HL-60 (cell line): ENCODE data around the gene SNAP23.
A peak's percentile ranks its signal among the peaks of the same experiment; 100 is the strongest.

Experiments
- DNase-seq, 2 experiments: peaks; one replicate each; pipeline ENCODE4 v3.0.0-alpha.2; 2010 to 2020; ENCODE audit warnings: low read depth in 1 of 2, low spot score in 1 of 2
- H3K27ac ChIP-seq: fragments of 250-450 bp; sonication (Bioruptor Pico); replicated peaks from 2 replicates; pipeline ENCODE4 v1.5.1; 2020; ENCODE audit warnings: mild to moderate bottlenecking, moderate library complexity
- H3K27me3 ChIP-seq: fragments of 250-450 bp; sonication (Bioruptor Pico); 2 replicates; pipeline ENCODE4 v1.5.1; 2021; ENCODE audit warnings: mild to moderate bottlenecking, moderate library complexity; ENCODE audit not compliant: insufficient read depth, poor library complexity, severe bottlenecking
- H3K4me3 ChIP-seq: replicated peaks from 2 replicates; pipeline ENCODE4 v1.5.1; 2011; ENCODE audit warnings: mild to moderate bottlenecking, control low read depth, low read length; ENCODE audit not compliant: insufficient read depth
- GABPA ChIP-seq: IDR thresholded peaks from 2 replicates; pipeline ENCODE4 v1.6.1; 2012; ENCODE audit warnings: low read depth
- POLR2AphosphoS5 ChIP-seq: IDR thresholded peaks from 2 replicates; pipeline ENCODE4 v1.6.1; 2012; ENCODE audit warnings: low read depth
- REST ChIP-seq: IDR thresholded peaks from 2 replicates; pipeline ENCODE4 v1.6.1; 2012; ENCODE audit warnings: low read depth; ENCODE audit not compliant: insufficient replicate concordance
- SPI1 ChIP-seq: IDR thresholded peaks from 2 replicates; pipeline ENCODE4 v1.6.1; 2012; ENCODE audit warnings: low read depth, mild to moderate bottlenecking, borderline replicate concordance
- TF ChIP-seq, protein P1 (sequence below): IDR thresholded peaks from one replicate; pipeline ENCODE4 v1.5.1; 2011; ENCODE audit warnings: low read length, control low read depth, inconsistent platforms; ENCODE audit not compliant: insufficient read depth

SNAP23 gene

DNA sequence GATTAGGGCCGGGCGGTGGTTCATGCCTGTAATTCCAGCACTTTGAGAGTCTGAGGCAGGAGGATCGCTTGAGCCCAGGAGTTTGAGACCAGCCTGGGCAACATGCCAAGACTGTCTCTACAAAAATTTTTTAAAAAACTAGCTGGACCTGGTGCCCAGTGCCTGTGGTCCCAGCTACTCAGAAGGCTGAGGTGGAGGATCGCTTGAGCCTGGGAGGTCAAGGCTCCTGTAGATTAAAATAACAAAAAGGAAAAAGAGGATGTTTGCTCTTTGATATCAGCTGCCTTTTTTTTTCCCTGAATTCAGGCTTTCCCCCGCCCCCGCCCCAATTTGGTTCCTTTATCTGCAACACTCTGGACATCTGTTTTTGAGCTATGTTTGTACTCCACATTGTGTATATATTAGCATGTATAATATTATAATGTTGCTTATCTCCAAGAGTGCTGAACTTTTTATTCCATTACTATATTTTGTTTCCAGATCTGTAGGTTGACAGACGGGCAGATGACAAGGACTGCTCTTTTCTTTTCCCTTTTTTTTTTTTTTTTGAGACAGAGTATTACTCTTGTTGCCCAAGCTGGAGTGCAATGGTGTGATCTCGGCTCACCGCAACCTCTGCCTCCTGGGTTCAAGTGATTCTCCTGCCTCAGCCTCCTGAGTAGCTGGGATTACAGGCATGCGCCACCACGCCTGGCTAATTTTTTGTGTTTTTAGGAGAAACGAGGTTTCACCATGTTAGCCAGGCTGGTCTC, 4.6 kb downstream of the SNAP23 start:
- DNase-seq = no peak
- peak overlapping the region; percentile 12 for H3K27ac ChIP-seq
- TF ChIP-seq GABPA (no peak), POLR2AphosphoS5 (no peak), SPI1 (no peak), REST (no peak)
- TF ChIP-seq, protein P1, sequence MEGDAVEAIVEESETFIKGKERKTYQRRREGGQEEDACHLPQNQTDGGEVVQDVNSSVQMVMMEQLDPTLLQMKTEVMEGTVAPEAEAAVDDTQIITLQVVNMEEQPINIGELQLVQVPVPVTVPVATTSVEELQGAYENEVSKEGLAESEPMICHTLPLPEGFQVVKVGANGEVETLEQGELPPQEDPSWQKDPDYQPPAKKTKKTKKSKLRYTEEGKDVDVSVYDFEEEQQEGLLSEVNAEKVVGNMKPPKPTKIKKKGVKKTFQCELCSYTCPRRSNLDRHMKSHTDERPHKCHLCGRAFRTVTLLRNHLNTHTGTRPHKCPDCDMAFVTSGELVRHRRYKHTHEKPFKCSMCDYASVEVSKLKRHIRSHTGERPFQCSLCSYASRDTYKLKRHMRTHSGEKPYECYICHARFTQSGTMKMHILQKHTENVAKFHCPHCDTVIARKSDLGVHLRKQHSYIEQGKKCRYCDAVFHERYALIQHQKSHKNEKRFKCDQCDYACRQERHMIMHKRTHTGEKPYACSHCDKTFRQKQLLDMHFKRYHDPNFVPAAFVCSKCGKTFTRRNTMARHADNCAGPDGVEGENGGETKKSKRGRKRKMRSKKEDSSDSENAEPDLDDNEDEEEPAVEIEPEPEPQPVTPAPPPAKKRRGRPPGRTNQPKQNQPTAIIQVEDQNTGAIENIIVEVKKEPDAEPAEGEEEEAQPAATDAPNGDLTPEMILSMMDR = no peak

DNA sequence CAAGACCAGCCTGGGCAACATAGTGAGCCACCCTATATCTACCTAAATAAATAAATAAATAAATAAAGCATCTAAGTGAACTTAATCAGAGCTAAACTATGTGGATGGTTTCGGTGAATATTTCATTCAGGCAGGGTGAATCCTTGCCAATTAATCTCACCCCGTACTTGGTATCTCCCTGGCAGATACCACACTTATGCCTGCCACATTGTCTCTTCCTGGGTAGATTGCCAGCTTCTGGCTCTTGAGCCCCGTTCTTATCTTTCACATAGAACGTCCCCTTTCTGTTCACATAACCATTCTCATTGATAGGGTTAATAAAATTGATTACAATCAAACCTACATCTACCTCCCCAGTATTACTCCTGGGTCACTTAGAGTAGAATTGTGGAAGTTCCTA, 7.0 kb downstream of the SNAP23 start:
- DNase-seq = no peak
- Histone ChIP-seq H3K4me3 (no peak overlapping the region), H3K27me3 (no peaks in the 10 kb centered on the region), H3K27ac (no peak overlapping the region)
- TF ChIP-seq SPI1 = no peak
- TF ChIP-seq GABPA = no peak
- TF ChIP-seq REST = no peak
- TF ChIP-seq POLR2AphosphoS5 = no peak
- TF ChIP-seq, protein P1 = no peak

More for the DNA sequence above, 4.6 kb downstream of the SNAP23 start:
- Histone ChIP-seq H3K4me3 (no peak overlapping the region), H3K27me3 (no peaks in the 10 kb centered on the region)

DNA sequence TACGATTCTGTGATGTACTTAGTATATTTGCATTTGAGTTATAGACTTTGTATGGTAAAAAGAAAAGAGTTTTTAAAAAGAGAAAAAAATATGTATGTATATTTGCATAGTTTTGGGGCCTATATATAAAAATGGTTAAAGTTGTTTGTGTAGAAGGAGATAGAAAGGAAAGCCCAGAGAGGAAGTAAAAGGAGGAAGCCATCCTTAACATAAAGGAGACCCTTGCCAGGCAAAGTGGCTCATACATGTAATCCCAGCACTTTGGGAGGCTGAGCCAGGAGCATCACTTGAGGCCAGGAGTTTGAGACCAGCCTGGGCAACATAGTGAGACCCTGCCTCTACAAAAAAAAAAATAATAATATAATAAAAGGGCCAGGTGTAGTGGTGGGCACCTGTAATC, 8.4 kb downstream of the SNAP23 start:
- Histone ChIP-seq H3K4me3 (no peak overlapping the region), H3K27me3 (no peaks in the 10 kb centered on the region), H3K27ac (no peak overlapping the region)
- DNase-seq = no peak
- TF ChIP-seq SPI1 (peak; percentile 82), POLR2AphosphoS5 (no peak)

DNA sequence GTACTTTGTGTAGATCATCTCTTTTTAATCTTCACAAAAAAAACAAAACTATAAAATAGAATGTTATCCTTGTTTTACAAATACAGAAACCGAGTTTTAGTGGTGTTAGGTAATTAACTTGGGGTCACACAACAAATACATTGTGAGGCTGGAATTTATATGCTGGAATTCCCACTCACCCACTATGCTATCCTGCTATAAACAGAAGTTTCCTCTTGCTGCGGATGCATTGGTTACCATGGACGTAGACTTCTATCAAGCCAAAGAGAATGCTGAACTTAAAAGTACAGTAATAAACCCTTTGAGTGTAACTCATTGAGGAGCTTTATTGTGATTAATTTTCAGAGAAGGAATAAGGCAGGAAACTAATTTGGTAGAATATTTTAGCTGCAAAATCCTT, 9.2 kb downstream of the SNAP23 start:
- Histone ChIP-seq H3K27me3 (no peaks in the 10 kb centered on the region), H3K27ac (no peak overlapping the region), H3K4me3 (no peak overlapping the region)
- no peak for DNase-seq
- no peak for TF ChIP-seq SPI1
- TF ChIP-seq, protein P1 = no peak
- no peak for TF ChIP-seq POLR2AphosphoS5
- TF ChIP-seq GABPA = no peak
- no peak for TF ChIP-seq REST
